ENCODE measurements around the gene ANKRD26.

DNA sequence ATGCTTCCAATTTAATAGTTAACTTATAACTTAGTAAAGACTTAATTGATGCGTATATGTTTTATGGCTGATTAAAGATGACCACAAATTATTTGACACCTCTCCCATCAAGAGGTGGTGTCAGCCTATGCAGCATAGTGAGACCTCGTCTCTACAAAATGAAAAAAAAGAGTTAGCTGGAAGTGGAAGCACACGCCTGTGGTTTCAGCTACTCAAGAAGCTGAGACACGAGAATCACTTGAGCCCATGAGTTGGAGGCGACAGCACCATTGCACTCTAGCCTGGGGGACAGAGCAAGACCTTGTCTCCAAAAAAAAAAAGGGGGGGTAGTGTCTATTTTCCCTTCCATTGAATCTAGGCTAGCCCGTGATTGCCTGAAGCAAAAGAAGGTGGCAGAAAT is 140.5 kb downstream of the ANKRD26 start:
- TF ChIP-seq POLR2A (IDR thresholded peaks at IDR 0.05; ENCODE audit: low read length) (no peak), GATA1 (IDR thresholded peaks at IDR 0.05; ENCODE audit: low read depth, low read length) (no peak)
